Measurements from ENCODE around the gene KCNJ14.

KCNJ14 gene

GRCh38 chr19:48444936-48445200 is 10.5 kb upstream of the KCNJ14 start:
- ChIA-PET POLR2A (interaction anchor here (0.8 to 2.5 kb wide), 9 partner anchors 9 to 81 kb away, joined by 3 to 17 read pairs (median 3); partner anchors contain the start of genes GRIN2D, SYNGR4 and TMEM143), CTCF (interaction anchor here (2.5 kb wide), 1 partner anchor 54 kb away, joined by 6 read pairs; the partner anchor contains the start of gene KDELR1)
- no peak for DNase-seq (ENCODE audit: extremely low spot score)
- TF ChIP-seq FOXA1 (IDR thresholded peaks at IDR 0.05): no peak
- no peak for TF ChIP-seq ELF4 (IDR thresholded peaks at IDR 0.05)
- TF ChIP-seq SP1 (IDR thresholded peaks at IDR 0.05): no peak
- TF ChIP-seq PKNOX1 (IDR thresholded peaks at IDR 0.05): no peak
- TF ChIP-seq ARNT (IDR thresholded peaks at IDR 0.05): no peak
- TF ChIP-seq ZNF384 (IDR thresholded peaks at IDR 0.05): no peak
- no peak for TF ChIP-seq CTBP1 (IDR thresholded peaks at IDR 0.05; ENCODE audit: borderline replicate concordance)
- TF ChIP-seq BHLHE40 (IDR thresholded peaks at IDR 0.05; ENCODE audit: borderline replicate concordance): no peak
- TF ChIP-seq FOXM1 (IDR thresholded peaks at IDR 0.05; ENCODE audit: borderline replicate concordance): no peak
- TF ChIP-seq SUZ12 (IDR thresholded peaks at IDR 0.05): no peak
- TF ChIP-seq HDGF (IDR thresholded peaks at IDR 0.05; ENCODE audit: borderline replicate concordance): no peak
- no peak for TF ChIP-seq TARDBP (IDR thresholded peaks at IDR 0.05)
- no peak for TF ChIP-seq L3MBTL2 (conservative IDR thresholded peaks at IDR 0.05)
- no peak for TF ChIP-seq FOXK2 (IDR thresholded peaks at IDR 0.05)
- no peak for TF ChIP-seq NFRKB (IDR thresholded peaks at IDR 0.05)

DNA sequence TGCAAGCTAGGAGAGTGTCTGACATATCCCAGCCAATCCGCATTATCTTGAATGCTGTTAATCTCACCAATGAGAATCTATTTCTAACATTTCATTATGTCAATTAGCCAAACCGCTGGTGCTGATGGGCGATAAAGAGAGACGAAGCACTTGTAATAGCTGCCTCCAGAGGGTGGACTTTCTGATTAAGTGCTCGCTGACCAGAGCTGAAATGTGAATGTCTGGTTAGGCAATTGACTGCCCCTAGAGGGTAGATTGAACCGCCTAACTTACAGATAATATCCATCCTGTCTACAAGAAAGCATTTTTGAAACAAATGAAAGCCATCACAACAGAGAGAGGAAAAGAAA is 10.1 kb upstream of the KCNJ14 start:
- ChIA-PET POLR2A (interaction anchor here (0.8 to 2.5 kb wide), 11 partner anchors 8 to 82 kb away, joined by 3 to 17 read pairs (median 3); partner anchors contain the start of genes GRIN2D, SYNGR4 and TMEM143), CTCF (interaction anchor here (2.5 kb wide), 1 partner anchor 54 kb away, joined by 6 read pairs; the partner anchor contains the start of gene KDELR1)
- no peak for TF ChIP-seq TARDBP (IDR thresholded peaks at IDR 0.05)
- peak; percentile 63 for DNase-seq (ENCODE audit: extremely low spot score)

GRCh38 chr19:48445606-48446481 is 9.5 kb upstream of the KCNJ14 start, which contains the start of gene GRWD1:
GRWD1 (plus strand) TSS chr19:48445983; CDS start chr19:48446006, 23 bp downstream.
- ChIA-PET POLR2A (interaction anchor here (0.6 to 2.5 kb wide), 20 partner anchors 8 to 123 kb away, joined by 3 to 17 read pairs (median 4); partner anchors contain the start of genes GRIN2D, KDELR1, SYNGR4 and TMEM143), CTCF (interaction anchor here (2.5 kb wide), 1 partner anchor 55 kb away, joined by 6 read pairs; the partner anchor contains the start of gene KDELR1)
- peak; percentile 93 for DNase-seq (ENCODE audit: extremely low spot score)

DNA sequence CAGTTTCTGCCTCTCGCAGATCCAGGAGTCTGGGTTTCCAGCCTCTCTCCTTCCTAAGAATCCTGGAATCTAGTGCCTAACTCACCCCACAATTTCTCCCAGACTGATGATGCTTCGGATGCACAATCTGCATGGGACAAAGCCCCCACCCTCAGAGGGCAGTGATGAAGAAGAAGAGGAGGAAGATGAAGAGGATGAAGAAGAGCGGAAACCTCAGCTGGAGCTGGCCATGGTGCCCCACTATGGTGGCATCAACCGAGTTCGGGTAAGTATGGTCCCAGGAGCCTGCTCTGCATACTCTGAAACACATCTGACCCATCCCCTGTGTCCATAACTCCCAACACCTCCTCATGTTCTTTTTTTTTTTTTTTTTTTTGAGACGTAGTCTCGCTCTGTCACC is 8.8 kb upstream of the KCNJ14 start:
- POLR2A ChIA-PET: interaction anchor here (0.6 to 2.5 kb wide), 11 partner anchors 12 to 124 kb away, joined by 3 to 17 read pairs (median 4); partner anchors contain the start of genes GRIN2D, KDELR1, SYNGR4 and TMEM143
- CTCF ChIA-PET: interaction anchor here (2.5 kb wide), 1 partner anchor 55 kb away, joined by 6 read pairs; the partner anchor contains the start of gene KDELR1
- DNase-seq (ENCODE audit: extremely low spot score): no peak
- TF ChIP-seq NFRKB (IDR thresholded peaks at IDR 0.05) (no peak), L3MBTL2 (conservative IDR thresholded peaks at IDR 0.05) (no peak), TARDBP (IDR thresholded peaks at IDR 0.05) (no peak), ZNF384 (IDR thresholded peaks at IDR 0.05) (no peak), FOXA1 (IDR thresholded peaks at IDR 0.05) (no peak), HDGF (IDR thresholded peaks at IDR 0.05; ENCODE audit: borderline replicate concordance) (no peak), PKNOX1 (IDR thresholded peaks at IDR 0.05) (no peak), SUZ12 (IDR thresholded peaks at IDR 0.05) (no peak), BHLHE40 (IDR thresholded peaks at IDR 0.05; ENCODE audit: borderline replicate concordance) (no peak), FOXK2 (IDR thresholded peaks at IDR 0.05) (no peak), ARNT (IDR thresholded peaks at IDR 0.05) (no peak), FOXM1 (IDR thresholded peaks at IDR 0.05; ENCODE audit: borderline replicate concordance) (no peak), ELF4 (IDR thresholded peaks at IDR 0.05) (no peak), CTBP1 (IDR thresholded peaks at IDR 0.05; ENCODE audit: borderline replicate concordance) (no peak), LEF1 (IDR thresholded peaks at IDR 0.05; ENCODE audit: borderline replicate concordance) (no peak), SP1 (IDR thresholded peaks at IDR 0.05) (no peak)

More at GRCh38 chr19:48445606-48446481, 9.5 kb upstream of the KCNJ14 start, which contains the start of gene GRWD1:
- TF ChIP-seq L3MBTL2 (conservative IDR thresholded peaks at IDR 0.05) (peak; percentile 85), PKNOX1 (IDR thresholded peaks at IDR 0.05) (no peak), ELF4 (IDR thresholded peaks at IDR 0.05) (peak; percentile 94), NFRKB (IDR thresholded peaks at IDR 0.05) (peak; percentile 58; the same call in 1 of the 2 replicates)

GRCh38 chr19:48448563-48448962 is 6.8 kb upstream of the KCNJ14 start:
- POLR2A ChIA-PET: interaction anchor here (0.6 to 1.4 kb wide), 2 partner anchors 55 to 86 kb away, joined by 3 read pairs; no protein-coding TSS in a partner anchor
- TF ChIP-seq FOXA1 (IDR thresholded peaks at IDR 0.05) (no peak), FOXM1 (IDR thresholded peaks at IDR 0.05; ENCODE audit: borderline replicate concordance) (no peak), LEF1 (IDR thresholded peaks at IDR 0.05; ENCODE audit: borderline replicate concordance) (no peak), SP1 (IDR thresholded peaks at IDR 0.05) (no peak), ARNT (IDR thresholded peaks at IDR 0.05) (no peak), PKNOX1 (IDR thresholded peaks at IDR 0.05) (no peak), CTBP1 (IDR thresholded peaks at IDR 0.05; ENCODE audit: borderline replicate concordance) (no peak), FOXK2 (IDR thresholded peaks at IDR 0.05) (no peak), HDGF (IDR thresholded peaks at IDR 0.05; ENCODE audit: borderline replicate concordance) (no peak), TARDBP (IDR thresholded peaks at IDR 0.05) (no peak), L3MBTL2 (conservative IDR thresholded peaks at IDR 0.05) (no peak), NFRKB (IDR thresholded peaks at IDR 0.05) (no peak), ZNF384 (IDR thresholded peaks at IDR 0.05) (no peak)

More at GRCh38 chr19:48448563-48448962, 6.8 kb upstream of the KCNJ14 start:
- no peak for DNase-seq (ENCODE audit: extremely low spot score)
- CTCF ChIA-PET: no interaction called here

Measured in HEK293T (cell line).